ENCODE measurements around the gene MICAL1. TPM values are rescaled to one million over a fixed set of nuclear protein-coding genes. Genes with fewer than 3 reads are reported as not detected.

MICAL1 gene
- total and polyA plus RNA-seq, 10 of the 15 experiments (the other 5 are each of a cell fraction or from before 2014, with no cell fraction given): 0.32 to 71.6 (median 45.3) TPM

- peak; percentile 31 for TF ChIP-seq USF2 (IDR thresholded peaks at IDR 0.05; ENCODE audit: borderline replicate concordance, low read depth, low read length)
- TF ChIP-seq PAX5 (IDR thresholded peaks at IDR 0.05; ENCODE audit: borderline replicate concordance, low read depth, low read length): no peak
- 0 out of 2 replicates have a peak, but pooled peaks have one; percentile 46 for TF ChIP-seq SMARCA5 (IDR thresholded peaks at IDR 0.05)
- TF ChIP-seq TBL1XR1 (IDR thresholded peaks at IDR 0.05; ENCODE audit: low read depth, low read length): no peak
- TF ChIP-seq, protein P1, sequence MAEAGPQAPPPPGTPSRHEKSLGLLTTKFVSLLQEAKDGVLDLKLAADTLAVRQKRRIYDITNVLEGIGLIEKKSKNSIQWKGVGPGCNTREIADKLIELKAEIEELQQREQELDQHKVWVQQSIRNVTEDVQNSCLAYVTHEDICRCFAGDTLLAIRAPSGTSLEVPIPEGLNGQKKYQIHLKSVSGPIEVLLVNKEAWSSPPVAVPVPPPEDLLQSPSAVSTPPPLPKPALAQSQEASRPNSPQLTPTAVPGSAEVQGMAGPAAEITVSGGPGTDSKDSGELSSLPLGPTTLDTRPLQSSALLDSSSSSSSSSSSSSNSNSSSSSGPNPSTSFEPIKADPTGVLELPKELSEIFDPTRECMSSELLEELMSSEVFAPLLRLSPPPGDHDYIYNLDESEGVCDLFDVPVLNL (IDR thresholded peaks at IDR 0.05; ENCODE audit: low read depth, low read length): no peak
- TF ChIP-seq BCL11A (IDR thresholded peaks at IDR 0.05; ENCODE audit: low read depth, low read length): no peak
- TF ChIP-seq POLR2A (IDR thresholded peaks at IDR 0.05; ENCODE audit: low read depth, low read length): peak; percentile 86
- peak in 1 of 2 experiments; percentile 86; a peak in 2 of 4 replicates for TF ChIP-seq BHLHE40 (IDR thresholded peaks at IDR 0.05; ENCODE audit: borderline replicate concordance in 1 of 2, low read depth in 2 of 2, low read length in 1 of 2)
- no peak for TF ChIP-seq SKIL (IDR thresholded peaks at IDR 0.05; ENCODE audit: low read depth, poor library complexity, severe bottlenecking)
- no peak for TF ChIP-seq NFXL1 (IDR thresholded peaks at IDR 0.05; ENCODE audit: borderline replicate concordance)
- TF ChIP-seq POLR2AphosphoS5 (IDR thresholded peaks at IDR 0.05; ENCODE audit: low read length): peak; percentile 46; the same call in 1 of the 2 replicates
- TF ChIP-seq, protein P2, sequence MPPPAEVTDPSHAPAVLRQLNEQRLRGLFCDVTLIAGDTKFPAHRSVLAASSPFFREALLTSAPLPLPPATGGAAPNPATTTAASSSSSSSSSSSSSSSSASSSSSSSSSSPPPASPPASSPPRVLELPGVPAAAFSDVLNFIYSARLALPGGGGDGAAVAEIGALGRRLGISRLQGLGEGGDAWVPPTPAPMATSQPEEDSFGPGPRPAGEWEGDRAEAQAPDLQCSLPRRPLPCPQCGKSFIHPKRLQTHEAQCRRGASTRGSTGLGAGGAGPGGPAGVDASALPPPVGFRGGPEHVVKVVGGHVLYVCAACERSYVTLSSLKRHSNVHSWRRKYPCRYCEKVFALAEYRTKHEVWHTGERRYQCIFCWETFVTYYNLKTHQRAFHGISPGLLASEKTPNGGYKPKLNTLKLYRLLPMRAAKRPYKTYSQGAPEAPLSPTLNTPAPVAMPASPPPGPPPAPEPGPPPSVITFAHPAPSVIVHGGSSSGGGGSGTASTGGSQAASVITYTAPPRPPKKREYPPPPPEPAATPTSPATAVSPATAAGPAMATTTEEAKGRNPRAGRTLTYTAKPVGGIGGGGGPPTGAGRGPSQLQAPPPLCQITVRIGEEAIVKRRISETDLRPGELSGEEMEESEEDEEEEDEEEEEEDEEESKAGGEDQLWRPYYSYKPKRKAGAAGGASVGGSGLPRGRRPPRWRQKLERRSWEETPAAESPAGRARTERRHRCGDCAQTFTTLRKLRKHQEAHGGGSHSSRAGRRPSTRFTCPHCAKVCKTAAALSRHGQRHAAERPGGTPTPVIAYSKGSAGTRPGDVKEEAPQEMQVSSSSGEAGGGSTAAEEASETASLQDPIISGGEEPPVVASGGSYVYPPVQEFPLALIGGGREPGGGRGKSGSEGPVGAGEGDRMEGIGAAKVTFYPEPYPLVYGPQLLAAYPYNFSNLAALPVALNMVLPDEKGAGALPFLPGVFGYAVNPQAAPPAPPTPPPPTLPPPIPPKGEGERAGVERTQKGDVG (CRISPR knock-in tag; IDR thresholded peaks at IDR 0.05): no peak
- peak; percentile 70 for TF ChIP-seq KLF5 (IDR thresholded peaks at IDR 0.05; ENCODE audit: partially characterized antibody)
- TF ChIP-seq LARP7 (IDR thresholded peaks at IDR 0.05): peak; percentile 91
- no peak for TF ChIP-seq ZNF274 (IDR thresholded peaks at IDR 0.05; ENCODE audit: insufficient read depth, insufficient read length)
- TF ChIP-seq, protein P3, sequence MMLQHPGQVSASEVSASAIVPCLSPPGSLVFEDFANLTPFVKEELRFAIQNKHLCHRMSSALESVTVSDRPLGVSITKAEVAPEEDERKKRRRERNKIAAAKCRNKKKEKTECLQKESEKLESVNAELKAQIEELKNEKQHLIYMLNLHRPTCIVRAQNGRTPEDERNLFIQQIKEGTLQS (IDR thresholded peaks at IDR 0.05; ENCODE audit: borderline replicate concordance, extremely low read depth, low read depth, low read length): peak; percentile 69
- peak; percentile 42 for TF ChIP-seq RELA (IDR thresholded peaks at IDR 0.05; ENCODE audit: borderline replicate concordance, partially characterized antibody)
- peak; percentile 98 for TF ChIP-seq GATAD2B (conservative IDR thresholded peaks at IDR 0.05; ENCODE audit: low read depth)
- 0 out of 2 replicates have a peak, but pooled peaks have one; percentile 46 for TF ChIP-seq HDAC2 (IDR thresholded peaks at IDR 0.05)
These were observed 27.5 kb upstream of the MICAL1 start, which contains the start of gene ZBTB24 (continued) for GRCh38 chr6:109482905-109483734.

Measured in GM12878 (cell line).